G401.6 (cell line): Measurements from ENCODE around the gene RUNDC3A.
"Not testable (repeated sequence)": the region's sequence is repeated elsewhere in the genome, so short reads cannot be mapped to it uniquely, and the experiment has no call there.

Experiments
- FAIRE-seq: peaks from 2 replicates; lab custom pipeline; 2012; peaks lifted over from hg19 to GRCh38; lab: Jason Lieb, UNC

Gene RUNDC3A

GRCh38 chr17:44345454-44346026 lies 37.1 kb downstream of the RUNDC3A start:
- FAIRE-seq: peak; percentile 25

GRCh38 chr17:44346064-44346844 lies 37.9 kb downstream of the RUNDC3A start:
- no peak for FAIRE-seq

GRCh38 chr17:44347206-44348055 lies 39.0 kb downstream of the RUNDC3A start:
- FAIRE-seq: not testable (repeated sequence)

GRCh38 chr17:44348234-44348987 lies 40.0 kb downstream of the RUNDC3A start:
- FAIRE-seq: no peak

- FAIRE-seq: no peak
These were observed 40.6 kb downstream of the RUNDC3A start for GRCh38 chr17:44348988-44349364.

GRCh38 chr17:44349553-44350070 lies 41.2 kb downstream of the RUNDC3A start:
- no peak for FAIRE-seq

- FAIRE-seq: no peak
These were observed 42.4 kb downstream of the RUNDC3A start for GRCh38 chr17:44350733-44351226.

GRCh38 chr17:44351464-44351863 lies 43.1 kb downstream of the RUNDC3A start:
- FAIRE-seq: no peak

- no peak for FAIRE-seq
These were observed 43.8 kb downstream of the RUNDC3A start for GRCh38 chr17:44351961-44352827.

GRCh38 chr17:44352828-44353671 lies 44.6 kb downstream of the RUNDC3A start:
- FAIRE-seq: no peak

GRCh38 chr17:44353672-44354331 lies 45.4 kb downstream of the RUNDC3A start:
- FAIRE-seq: no peak

- no peak for FAIRE-seq
These were observed 46.5 kb downstream of the RUNDC3A start for GRCh38 chr17:44354582-44355561.

- FAIRE-seq: no peak
These were observed 47.3 kb downstream of the RUNDC3A start for GRCh38 chr17:44355642-44356099.

- FAIRE-seq: no peak
These were observed 47.8 kb downstream of the RUNDC3A start for GRCh38 chr17:44356241-44356640.

GRCh38 chr17:44358066-44358465 lies 49.7 kb downstream of the RUNDC3A start:
- no peak for FAIRE-seq

- FAIRE-seq: no peak
These were observed 50.6 kb downstream of the RUNDC3A start for GRCh38 chr17:44359006-44359405.

GRCh38 chr17:44359458-44360143 lies 51.2 kb downstream of the RUNDC3A start:
- FAIRE-seq: no peak
